Natural killer cell treated with Interleukin-12 subunit alpha and Interleukin-12 subunit beta and Interleukin-15 and Interleukin-18, amount 100 ng/mL, for 72 hours (primary cell): ENCODE measurements around the gene CHEK2. TPM values are rescaled to one million over a fixed set of nuclear protein-coding genes. Genes with fewer than 3 reads are reported as not detected.

Experiments used
- ATAC-seq, 2 donors: fragments of 150-1000 bp; cut with Tn5 transposase in 1 of 2; sonication (Bioruptor Pico), chemical (Tn5 transposase) in 1 of 2; 2 replicates each; pipeline ENCODE4 v1.10.0; 2021
- DNase-seq: peaks from one replicate; pipeline ENCODE4 v3.0.0; 2022; ENCODE audit warnings: low spot score
- H3K27ac Mint-ChIP-seq, 2 donors: 1 replicate in 1 of 2; 2 replicates in 1 of 2; pipeline ENCODE4 v1.8.0; 2022; ENCODE audit warnings: mixed read lengths in 2 of 2, mild to moderate bottlenecking in 1 of 2, moderate library complexity in 1 of 2
- H3K27me3 Mint-ChIP-seq, 2 donors: 1 replicate in 1 of 2; 2 replicates in 1 of 2; pipeline ENCODE4 v1.8.0; 2022; ENCODE audit warnings: mixed read lengths in 2 of 2
- H3K36me3 Mint-ChIP-seq: one replicate; pipeline ENCODE4 v1.8.0; 2022; ENCODE audit warnings: mixed read lengths
- H3K4me1 Mint-ChIP-seq, 2 donors: 1 replicate in 1 of 2; 2 replicates in 1 of 2; pipeline ENCODE4 v1.8.0; 2022; ENCODE audit warnings: low read depth in 2 of 2, mixed read lengths in 2 of 2, mild to moderate bottlenecking in 1 of 2
- H3K4me3 Mint-ChIP-seq: one replicate; pipeline ENCODE4 v1.8.0; 2022; ENCODE audit warnings: mixed read lengths
- H3K9me3 Mint-ChIP-seq: 2 replicates; pipeline ENCODE4 v1.8.0; 2022; ENCODE audit warnings: mixed read lengths
- total RNA-seq, 2 donors: library from RNA; stranded (reverse); gene quantifications; one replicate each; pipeline ENCODE4 v1.2.3, GENCODE V29; 2022

The CHEK2 gene
- total RNA-seq, 2 donors from 2014 or later, result 28.1 to 36.2 TPM

DNA sequence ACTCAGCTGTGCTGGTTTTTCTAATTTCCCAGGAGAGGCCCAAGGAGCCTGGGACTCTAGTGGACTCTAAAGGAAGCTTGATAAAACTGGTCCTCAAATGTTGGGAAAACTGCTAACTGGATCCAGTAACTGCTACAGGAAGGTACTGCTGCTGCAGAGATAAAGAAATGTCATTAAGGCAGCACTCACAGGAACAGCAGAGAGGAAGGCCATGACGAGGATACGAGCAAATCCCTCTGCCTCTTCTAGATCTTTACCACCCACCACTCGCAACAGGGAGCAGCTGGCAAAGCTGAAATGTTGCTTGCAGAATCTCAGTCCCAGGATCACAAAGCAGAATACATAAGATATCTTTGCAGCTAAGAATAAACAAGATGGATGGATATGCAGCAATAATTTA lies 85.4 kb downstream of the CHEK2 start:
- peaks cover 24 to 53% of the 10 kb centered on the region in 2 donors for H3K27me3 Mint-ChIP-seq

DNA sequence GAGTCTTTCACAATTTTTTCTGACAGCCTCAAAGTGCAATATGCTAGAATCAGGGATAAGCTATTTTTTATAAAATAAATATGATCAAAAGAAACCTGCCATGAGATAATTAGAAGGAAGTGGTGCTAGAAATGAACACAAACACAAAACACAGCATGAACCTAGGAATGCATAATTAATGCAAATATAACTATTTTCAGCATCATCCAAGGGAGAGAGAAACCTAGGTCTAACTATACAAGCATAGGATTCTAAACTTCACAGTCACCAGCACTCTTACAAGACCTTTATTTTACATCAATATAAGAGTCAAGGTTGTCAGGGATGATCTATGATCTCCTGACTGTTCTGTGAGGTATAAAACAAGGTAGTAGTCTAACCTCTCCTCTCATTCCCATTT lies 91.2 kb downstream of the CHEK2 start:
- no peak for DNase-seq
- no peaks in the 10 kb centered on the region for H3K36me3 Mint-ChIP-seq
- no peaks in the 10 kb centered on the region for H3K4me1 Mint-ChIP-seq
- H3K9me3 Mint-ChIP-seq, result no peaks in the 10 kb centered on the region
- H3K4me3 Mint-ChIP-seq, result no peak overlapping the region
- H3K27me3 Mint-ChIP-seq, result peaks cover 43 to 70% of the 10 kb centered on the region in 2 donors
- no peak for ATAC-seq
- no peak overlapping the region for H3K27ac Mint-ChIP-seq

More for the DNA sequence above, 85.4 kb downstream of the CHEK2 start:
- Mint-ChIP-seq H3K9me3 (no peaks in the 10 kb centered on the region), H3K27ac (no peak overlapping the region), H3K36me3 (no peaks in the 10 kb centered on the region), H3K4me3 (no peak overlapping the region), H3K4me1 (no peaks in the 10 kb centered on the region)
- ATAC-seq (no peak), DNase-seq (no peak)

DNA sequence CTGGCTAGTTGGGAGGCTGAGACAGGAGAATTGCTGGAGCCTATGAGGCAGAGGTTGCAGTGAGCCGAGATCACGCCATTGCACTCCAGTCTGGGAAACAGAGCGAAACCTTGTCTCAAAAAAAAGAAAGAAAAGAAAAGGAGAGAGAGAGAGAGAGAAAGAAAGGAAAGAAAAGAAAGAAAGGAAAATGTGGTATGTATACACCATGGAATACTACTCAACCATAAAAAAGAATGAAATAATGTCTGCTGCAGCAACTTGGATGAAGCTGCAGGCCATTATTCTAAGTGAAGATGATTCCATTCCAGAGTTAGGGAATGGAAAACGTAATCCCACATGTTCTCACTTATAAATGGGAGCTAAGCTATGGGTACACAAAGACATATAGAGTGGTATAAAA lies 92.8 kb downstream of the CHEK2 start:
- no peaks in the 10 kb centered on the region for H3K4me1 Mint-ChIP-seq

DNA sequence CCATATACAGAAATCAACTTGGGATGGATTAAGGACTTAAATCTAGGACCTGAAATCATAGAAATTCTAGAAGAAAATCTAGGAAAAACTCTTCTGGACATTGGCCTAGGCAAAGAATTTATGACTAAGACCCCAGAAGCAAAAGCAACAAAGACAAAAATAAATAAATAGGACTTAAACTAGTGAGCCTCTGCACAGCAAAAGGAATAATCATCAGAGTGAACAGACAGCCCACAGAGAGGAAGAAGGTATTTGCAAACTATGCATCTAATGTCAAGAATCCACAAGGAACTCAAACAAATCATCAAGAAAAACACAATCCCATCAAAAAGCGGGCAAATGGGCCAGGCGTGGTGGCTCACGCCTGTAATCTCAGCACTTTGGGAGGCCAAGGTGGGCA lies 94.4 kb downstream of the CHEK2 start:
- Mint-ChIP-seq H3K9me3 (no peaks in the 10 kb centered on the region), H3K27ac (no peak overlapping the region), H3K4me1 (no peaks in the 10 kb centered on the region), H3K36me3 (no peaks in the 10 kb centered on the region), H3K4me3 (no peak overlapping the region), H3K27me3 (peaks cover 34 to 52% of the 10 kb centered on the region in 2 donors)
- DNase-seq (no peak), ATAC-seq (no peak)

More for the DNA sequence above, 92.8 kb downstream of the CHEK2 start:
- Mint-ChIP-seq H3K36me3 (no peaks in the 10 kb centered on the region), H3K4me3 (no peak overlapping the region), H3K27ac (no peak overlapping the region), H3K9me3 (no peaks in the 10 kb centered on the region), H3K27me3 (peaks cover 39 to 59% of the 10 kb centered on the region in 2 donors)
- ATAC-seq (no peak), DNase-seq (no peak)

DNA sequence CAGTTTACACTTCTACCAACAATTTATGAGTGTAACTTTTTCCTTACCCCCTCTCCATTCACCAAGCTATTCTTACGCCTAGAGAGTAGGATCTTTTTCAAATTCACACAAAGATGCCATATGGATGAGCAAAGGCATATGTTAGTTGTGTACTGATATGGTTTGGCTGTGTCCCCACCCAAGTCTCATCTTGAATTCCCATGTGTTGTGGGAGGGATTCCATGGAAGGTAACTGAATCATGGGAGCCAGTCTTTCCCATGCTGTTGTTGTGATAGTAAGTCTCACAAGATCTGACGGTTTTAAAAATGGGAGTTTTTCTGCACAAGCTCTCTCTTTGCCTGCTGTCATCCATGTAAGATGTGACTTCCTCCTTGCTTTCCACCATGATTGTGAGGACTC lies 102.3 kb downstream of the CHEK2 start:
- Mint-ChIP-seq H3K9me3 (no peaks in the 10 kb centered on the region), H3K4me1 (no peaks in the 10 kb centered on the region), H3K27me3 (peaks cover 25 to 58% of the 10 kb centered on the region in 2 donors), H3K4me3 (no peak overlapping the region), H3K27ac (no peak overlapping the region), H3K36me3 (no peaks in the 10 kb centered on the region)
- DNase-seq, result no peak
- no peak for ATAC-seq

Other genes with a start within 250 kb of the CHEK2 start
- 1 to 10 TPM; 5.7 to 6.0 TPM for gene TTC28, start 62.0 kb downstream of the CHEK2 start, total RNA-seq
- 10 to 100 TPM; 11.8 to 22.1 TPM for gene HSCB, start 219 bp upstream of the CHEK2 start, total RNA-seq
- 10 to 100 TPM; 35.3 to 43.4 TPM for gene CCDC117, start 30.9 kb upstream of the CHEK2 start, total RNA-seq
- gene XBP1, start 58.7 kb upstream of the CHEK2 start, total RNA-seq, result 100 to 1,000 TPM; 287 to 560 TPM
- gene ZNRF3, start 141.8 kb upstream of the CHEK2 start, total RNA-seq, result under 1 TPM; 0.61 to 0.64 TPM